GM19025 (cell line): ENCODE measurements around the gene ENTPD6.
A peak's percentile ranks its signal among the peaks of the same experiment; 100 is the strongest.

Experiments used
- ATAC-seq: cut with Tn5 transposase; IDR thresholded peaks from one replicate; pipeline ENCODE4 v1.9.1; 2021; ENCODE audit warnings: mild to moderate bottlenecking, low read depth, moderate library complexity; ENCODE audit not compliant: unreplicated experiment

Gene ENTPD6

DNA sequence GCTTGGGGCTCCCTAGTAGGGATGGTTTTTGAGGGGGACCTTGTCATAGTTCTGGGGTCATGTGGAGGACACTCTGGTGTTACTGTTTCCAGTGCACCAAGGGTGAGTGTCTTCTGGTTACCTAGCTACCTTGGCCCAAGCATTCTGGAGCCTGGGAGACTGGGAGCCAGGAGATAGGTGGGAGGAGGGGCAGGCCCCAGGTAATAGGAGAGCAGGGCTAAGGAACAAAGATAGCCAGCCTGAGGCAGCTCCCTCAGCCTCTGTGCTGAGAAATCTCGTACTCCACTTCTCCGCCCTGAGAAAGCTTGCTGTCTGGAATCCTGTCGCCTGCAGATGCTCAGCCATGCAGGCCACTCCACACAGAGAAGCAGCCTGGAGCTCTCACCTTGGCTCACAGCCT is 8.3 kb upstream of the ENTPD6 start:
- no peak for ATAC-seq

DNA sequence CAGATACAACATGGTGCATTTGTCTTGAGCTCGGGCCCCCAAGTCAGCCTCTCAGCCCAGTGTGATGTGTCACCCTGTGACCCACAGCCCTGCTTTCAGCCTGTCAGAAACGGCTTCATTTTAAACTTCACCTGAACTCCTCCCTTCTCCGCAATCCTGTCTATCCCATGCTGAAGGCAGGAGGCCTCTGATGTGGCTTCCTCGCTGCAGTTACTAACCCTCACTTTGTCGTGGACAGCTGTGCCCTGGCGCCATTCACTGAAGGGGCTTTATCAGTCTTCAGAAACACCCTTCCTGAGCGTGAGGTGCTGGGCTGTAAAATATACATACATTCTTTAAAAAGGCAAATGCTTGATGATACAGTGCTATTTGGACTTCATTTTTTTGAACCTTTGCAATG is 7.9 kb upstream of the ENTPD6 start:
- no peak for ATAC-seq

DNA sequence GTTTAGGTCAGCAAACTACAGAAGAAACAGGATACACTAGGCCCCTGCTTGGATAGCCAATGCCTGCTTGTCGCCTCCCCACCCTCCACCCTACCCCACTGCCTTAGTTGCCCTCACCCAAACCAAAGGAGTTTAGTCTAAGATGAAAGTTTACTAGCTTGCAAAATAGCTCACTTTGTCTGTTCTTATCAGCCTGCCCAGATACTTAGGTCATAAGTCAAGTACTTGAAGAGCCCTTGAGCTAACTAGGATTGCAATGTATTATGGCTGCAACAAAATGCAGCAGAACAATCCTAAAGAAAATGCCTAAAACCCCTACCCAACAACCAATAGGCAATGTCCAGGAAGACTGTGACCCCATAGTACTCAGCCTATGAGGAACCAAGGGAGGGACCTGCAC is 7.3 kb upstream of the ENTPD6 start:
- ATAC-seq = no peak

DNA sequence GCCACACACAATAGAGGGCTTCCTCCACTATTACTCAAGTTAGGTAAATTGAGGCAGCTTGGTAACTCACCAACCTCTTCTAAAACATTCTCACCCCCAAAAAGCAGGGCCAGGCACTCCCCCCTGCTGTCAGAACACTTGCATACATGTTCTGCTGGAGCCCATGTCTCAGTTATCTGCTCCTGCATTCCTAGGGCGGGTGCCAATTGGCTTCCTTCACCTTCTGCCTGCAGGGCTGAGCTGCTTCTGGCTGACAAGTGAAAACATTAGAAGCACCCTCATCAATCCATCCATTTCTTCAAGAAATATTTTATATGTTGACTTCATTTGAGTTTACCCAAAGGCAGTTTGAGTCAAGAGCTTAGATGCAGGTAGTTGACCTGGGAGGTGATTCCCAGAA is 4.5 kb upstream of the ENTPD6 start:
- ATAC-seq = no peak

DNA sequence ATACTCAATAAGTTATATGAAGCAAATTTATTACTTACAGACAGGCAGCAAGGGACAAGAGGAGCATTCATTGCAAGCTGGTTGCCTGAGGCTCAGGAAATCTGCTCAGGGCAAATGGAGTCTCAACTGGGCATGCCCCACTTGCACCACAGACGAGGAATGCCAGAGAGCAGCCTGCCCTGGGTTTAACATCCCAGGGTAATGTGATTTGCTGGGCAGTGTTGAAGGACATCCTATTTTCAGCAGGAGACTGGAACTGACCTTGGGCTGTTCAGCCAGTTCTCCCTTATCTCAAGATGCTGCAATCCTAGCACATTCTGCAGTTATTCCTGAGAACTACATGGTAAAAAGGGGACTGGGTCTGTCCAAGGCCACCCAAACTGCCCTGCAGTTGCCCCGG is 3.8 kb upstream of the ENTPD6 start:
- no peak for ATAC-seq

DNA sequence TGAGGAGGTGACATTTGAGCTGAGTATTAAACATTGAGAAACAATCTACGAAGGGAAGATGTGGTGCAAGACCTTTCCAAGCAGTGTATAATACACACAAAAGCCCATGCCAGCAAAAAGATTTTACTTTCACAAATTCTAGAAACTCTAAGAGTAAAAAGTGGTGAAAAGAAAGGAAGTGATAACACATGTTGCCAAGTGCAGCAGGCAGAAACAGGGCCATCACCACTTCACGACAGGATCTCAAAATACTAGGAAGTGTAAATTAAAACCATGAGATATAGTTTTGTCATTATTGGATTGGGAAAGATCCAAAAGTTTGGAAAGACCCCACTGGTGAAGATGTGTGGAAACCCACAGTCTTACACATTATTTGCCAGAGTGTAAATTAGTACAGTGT is 1.7 kb upstream of the ENTPD6 start:
- no peak for ATAC-seq

DNA sequence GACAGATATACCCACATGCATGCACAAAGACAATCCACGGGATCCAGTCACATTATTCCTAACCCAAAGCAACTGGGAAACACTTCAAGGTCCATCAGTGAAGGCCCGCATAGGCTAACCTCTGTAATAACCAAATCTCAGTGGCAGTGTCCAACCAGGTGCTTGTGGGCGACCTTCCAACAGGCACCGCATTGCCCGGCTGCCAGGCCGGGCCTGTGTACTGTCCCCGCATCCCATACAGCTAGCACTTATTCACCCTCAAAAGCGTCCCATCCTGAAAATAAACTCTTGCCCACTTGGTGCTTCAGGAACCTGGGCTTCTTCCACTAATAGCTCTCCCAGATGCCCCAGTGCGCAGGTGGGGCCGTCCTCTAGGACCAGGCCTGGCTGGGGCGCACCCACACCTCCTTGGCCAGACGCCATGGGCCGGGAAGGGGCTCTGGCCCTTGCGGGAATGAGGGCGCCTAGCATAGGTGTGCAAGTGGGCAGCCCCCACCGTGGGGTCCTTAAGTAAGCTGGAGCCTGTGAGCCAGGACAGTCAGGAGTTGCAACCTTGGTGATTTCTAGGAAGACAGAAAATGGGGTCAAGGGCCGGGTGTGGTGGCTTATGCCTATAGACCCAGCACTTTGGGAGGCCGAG is 1.1 kb upstream of the ENTPD6 start:
- no peak for ATAC-seq

DNA sequence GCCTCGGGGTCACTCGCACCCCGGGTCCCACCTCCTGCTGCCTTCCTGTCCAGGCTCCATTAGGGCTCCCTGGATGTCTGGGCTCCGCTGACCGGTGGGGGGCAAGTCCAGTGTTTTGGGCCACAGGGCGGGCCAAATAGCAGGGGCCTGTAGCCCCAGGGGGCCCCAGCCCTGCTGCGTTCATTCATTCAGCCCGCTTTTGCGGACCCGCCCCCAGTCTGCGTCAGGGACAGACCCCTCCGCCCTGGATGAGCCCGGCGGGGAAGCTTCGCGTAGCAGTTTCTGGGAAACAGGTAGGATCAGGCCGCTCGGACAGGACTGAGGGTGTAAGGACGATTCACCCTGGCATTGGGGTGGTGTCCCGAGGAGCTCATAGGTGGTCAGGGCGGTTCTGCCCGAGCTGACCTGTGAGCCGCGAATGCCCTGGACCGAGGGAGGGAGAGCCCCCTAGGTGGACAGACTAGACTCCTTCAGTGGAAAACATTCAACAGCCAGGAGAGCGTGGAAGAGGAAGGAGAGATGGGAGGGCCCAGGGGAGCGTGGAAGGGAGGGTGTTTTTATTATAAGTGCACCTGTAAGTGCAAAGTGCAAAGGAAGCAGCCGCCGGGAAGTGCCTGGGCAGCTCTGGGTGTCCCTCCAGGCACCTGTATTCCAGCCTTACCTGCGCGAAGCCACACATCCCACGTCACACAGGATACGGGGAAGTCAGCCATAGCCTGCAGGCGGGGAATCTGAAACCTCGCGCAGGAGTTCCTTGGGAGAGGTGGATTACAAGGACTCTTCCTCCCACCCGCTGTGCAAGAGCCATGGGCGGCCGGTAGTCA is 662 bp downstream of the ENTPD6 start:
- peak; percentile 8 for ATAC-seq

DNA sequence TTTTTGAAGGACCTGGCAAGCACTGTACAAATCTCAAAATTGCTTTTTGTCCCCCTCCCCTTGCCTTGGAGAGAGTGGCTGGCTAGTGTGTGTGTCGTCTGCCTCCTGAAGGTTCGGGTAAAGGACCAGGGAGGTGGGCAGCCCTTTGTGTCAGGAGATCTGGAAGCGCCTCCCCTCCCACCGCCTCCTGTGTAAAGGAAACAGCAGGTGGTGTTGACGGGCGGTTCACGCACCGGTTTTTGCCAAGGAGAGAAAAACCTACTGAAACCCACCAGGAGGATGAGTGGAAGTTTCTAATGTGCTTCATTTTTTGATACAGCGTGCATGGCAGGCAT is 1.2 kb downstream of the ENTPD6 start:
- ATAC-seq = no peak

DNA sequence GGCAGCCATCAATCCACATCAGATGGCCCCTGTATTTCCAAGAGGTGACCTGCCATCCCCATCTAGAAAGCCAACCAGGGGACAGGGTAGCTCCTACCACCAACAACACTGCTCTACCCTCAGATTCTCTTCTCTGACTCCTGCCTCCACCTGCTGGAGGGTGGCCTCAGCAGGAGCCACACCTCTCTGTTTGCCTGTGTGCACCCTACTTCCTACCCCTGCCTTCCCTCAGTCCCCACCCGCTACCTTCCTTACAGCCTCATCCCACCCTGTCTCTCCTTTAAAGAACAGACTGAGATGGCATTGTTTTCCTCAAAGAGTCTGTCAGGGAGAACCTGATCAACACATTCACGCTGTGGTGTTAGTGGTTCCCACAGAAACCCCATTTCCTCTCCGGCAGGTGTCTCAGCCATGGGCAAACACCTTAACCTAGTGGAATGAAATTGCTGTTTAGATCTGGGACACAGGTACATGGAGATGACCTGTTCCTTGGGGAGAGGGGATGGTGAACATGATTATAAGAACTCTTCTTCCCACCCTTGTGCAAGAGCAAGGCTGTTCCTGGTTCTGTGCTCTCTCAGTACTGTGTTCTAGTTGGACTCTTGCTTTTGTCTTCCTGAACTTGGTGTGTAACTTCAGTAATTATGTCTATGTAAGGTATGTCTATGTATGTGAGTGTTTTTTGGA is 1.8 kb downstream of the ENTPD6 start:
- ATAC-seq = no peak

DNA sequence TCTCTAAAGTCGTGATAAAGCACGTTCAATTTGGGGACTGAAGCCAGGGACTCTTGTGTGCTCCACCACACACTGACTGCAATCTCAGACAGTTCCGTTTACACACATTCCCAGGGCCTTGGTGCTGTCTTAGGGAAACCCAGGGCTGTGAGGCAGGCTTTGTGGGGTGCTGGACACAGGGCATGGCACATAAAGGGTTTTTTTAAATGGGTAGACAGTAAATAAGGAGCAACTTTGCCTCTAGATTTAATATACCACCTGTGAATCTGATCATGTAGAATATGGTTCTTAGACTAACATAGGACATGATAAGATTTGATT is 2.3 kb downstream of the ENTPD6 start:
- no peak for ATAC-seq

DNA sequence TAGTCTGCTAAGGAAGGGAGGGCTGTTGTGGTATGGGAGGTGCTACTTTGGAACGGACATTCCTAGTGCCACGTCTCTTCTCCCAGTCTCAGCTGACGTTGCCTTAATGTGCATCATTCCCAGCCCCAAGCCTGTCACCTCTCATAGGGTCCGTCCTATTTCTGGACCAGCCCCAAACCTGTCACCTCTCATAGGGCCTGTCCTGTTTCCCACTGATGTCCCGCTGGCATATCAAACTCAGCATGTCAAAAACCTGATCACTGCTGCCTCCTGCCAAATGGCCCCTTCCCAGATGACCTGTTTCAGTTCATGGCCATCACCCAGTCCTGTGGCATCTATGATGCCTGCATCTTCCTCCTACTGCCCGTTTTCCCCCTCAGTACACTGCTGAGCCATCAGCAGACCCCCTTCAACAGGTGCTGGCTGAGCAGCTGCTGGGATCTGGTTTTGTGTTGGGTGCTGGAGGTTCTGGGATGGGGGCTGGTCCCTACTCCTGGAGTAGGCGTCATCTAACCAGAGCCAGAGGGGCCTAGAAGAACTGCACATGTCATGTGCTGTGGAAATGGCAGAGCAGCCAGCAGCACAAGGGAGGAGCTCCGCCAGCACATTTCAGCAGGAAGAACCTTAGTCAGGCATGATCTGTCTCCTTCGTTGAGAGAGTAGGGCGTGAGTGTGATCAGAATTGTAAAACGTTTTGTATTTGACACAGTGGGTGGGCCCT is 3.3 kb downstream of the ENTPD6 start:
- no peak for ATAC-seq

DNA sequence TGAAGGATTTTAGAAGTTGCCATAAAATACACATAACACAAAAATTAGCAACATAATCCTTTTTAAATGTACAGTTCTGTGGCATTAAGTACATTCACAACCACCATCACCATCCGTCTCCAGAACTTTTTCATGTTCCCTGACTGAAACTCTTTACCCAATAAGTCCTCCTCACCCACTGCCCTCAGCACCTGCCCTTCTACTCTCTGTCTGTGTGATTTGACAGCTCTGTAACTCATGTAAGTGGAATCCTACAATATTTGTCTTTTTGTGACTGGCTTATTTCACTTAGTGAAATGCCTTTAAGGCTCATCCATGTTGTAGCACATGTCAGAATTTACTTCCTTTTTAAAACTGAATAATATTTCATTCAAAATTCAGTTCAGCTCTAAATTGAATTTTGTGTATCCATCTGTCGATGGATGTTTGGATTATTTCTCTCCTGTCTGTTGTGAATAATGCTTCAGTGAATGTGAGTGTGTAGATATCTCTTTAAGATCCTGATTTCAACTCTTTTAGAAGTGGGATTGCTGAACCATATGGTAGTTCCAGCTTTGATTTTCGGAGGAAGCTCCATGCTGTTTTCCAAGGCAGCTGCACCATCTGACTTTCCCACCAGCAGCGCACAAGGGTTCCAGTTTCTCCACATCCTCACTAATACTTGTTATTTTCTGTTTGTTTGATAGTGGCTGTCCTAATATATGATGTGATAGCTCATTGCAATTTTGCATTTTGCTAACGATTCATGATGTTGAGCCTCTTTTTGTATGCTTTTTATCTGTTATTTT is 4.2 kb downstream of the ENTPD6 start:
- ATAC-seq = no peak

DNA sequence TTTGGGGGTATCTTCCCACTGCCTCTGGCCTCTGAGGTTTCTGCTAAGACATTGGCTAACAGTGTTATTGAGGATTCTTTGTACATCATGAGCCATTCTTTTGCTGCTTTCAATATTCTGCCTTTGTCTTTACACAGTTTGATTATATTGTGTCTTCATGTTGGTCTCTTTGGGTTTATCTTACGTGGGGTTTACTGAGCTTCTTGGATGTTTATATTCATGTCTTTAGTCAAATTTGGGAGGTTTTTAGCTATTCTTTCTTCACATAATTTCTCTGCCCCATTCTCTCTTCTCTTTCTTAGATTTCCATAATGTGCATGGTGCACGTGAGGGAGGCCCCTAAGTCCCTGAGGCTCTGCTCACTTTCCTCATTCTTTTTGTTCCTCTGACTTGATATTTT is 7.6 kb downstream of the ENTPD6 start:
- ATAC-seq = no peak

DNA sequence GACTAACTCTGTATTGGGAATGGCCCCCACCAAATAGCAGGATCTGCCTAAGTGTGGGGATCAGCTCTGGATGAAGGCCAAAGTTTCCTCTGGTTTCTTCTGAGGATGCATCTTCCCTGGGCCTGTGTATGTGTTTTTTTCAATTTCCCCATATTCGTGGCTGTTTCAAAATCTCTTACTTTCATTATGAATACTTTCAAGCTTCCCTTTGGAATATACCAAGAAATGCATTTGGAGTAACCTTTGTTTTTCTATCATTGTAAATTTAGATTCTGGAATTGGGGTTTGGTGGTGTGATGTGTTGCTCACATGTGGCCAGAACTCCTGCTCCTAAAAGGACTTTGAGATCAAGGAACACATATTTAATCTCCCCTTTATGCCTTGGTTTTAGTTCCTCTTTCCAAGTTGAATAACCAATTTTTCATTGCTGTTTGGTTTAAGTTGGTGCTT is 8.4 kb downstream of the ENTPD6 start:
- ATAC-seq = no peak

DNA sequence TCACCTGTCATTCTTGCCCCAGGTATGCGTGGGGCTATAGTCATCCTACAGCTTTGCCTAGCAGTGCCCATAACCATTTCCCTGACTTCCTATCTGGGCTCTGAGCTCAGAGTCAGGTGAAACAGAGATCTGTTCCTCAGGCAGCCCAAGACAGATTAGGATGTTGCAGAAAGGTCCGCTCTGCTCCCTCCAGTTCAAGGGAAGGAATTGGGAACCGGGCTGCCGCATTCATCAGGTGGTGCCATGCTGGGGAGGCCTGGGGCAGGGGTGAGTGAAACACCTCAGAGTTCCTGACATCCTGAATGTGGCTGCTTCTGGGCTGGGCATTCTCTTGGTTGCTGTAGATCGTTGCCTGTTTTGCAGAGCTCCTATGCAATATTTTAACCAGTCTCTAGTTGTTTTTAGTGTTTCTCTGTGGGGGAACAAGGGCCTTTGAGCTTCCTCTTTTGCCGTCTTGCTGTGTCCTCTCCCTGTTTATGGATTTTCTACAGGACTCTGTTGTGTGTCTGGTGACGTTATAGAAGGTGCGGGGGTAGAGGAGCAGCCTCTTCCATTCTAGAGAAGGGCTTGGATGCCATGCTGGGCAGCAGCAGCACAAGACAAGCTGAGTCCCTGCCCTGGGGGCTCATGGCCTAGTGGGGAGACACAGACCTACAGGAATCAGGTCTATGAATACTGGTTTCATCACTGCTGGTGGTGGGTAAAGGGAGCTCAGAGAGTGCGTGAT is 9.2 kb downstream of the ENTPD6 start:
- ATAC-seq = no peak

DNA sequence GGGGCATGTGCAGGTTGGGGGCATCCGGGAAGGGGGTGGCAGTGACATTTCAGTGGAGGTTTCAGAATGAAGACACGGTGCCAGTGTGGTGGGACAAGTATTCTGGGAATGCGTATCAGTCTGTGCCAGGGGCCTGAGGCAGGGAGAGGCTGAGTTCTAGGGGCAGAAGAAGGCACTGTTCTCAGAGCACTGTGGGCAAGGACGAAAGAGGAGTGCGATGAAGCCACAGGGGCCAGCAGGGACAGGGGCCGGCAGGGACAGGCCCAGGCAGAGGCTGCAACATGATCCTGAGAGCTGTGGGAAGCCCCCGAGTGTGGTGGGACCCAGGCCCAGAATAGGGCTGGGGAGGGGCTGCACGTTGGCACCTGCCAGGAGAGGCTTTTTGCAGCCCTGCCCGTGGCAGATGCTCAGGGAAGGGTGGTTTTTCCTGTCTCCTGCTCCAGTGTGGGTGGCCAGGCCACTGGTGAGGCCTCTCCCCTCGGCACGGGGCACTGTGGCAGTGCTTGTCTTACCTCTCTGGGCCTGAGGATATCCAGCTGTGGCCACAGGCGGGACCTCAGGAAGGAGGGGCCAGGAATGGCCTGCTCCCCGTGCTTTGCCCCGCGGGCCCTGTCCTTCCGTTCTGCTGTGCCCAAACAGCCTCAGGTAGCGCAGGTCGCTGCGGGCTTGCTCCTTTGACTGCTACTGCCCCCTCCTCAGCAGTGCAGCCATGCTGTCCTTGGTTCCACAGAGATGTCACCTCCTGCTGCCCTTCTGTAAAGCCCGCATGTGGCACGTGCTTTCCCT is 10.0 kb downstream of the ENTPD6 start:
- no peak for ATAC-seq

DNA sequence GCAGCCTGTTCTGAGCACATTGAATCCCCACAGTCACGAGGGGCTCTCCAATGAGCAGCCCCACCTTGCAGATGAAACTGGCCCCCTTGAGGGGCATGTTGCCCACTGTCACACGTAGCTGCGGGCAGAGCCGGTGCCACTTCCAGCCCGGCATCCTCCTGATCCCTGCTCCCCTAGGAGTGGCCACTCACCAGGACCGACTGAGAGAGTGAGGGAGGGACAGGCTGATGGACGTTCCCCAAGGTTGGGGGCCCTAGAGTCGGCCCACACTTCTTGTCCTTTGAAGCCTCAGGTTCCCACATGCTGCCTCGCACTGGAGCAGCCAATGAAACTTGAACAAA is 10.5 kb downstream of the ENTPD6 start:
- no peak for ATAC-seq

DNA sequence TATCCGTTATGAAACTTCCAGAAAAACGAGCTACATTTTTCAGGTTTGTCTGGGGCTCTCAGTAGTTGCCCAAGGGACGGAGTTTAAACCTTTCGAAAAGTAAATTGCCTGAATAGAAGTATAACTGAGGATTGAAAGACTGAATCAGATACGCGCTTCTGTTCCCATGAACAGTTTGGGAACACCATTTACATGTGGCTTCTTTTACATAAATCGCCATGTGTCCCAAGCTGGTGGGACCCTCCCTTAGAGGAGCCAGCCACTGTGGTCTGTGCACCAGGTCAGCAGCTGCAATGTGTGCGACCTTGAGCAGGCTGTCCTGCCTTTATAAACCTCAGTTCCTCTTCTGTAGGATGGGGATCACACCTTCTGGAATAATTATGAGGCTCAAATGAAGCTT is 11.0 kb downstream of the ENTPD6 start:
- no peak for ATAC-seq
